GM21515 (cell line): Measurements from ENCODE around the gene PRR13.
"Not testable (repeated sequence)": the region's sequence is repeated elsewhere in the genome, so short reads cannot be mapped to it uniquely, and the experiment has no call there.

Experiments
- ATAC-seq: cut with Tn5 transposase; IDR thresholded peaks from one replicate; pipeline ENCODE4 v1.9.1; 2021; ENCODE audit not compliant: unreplicated experiment

Gene PRR13, protein sequence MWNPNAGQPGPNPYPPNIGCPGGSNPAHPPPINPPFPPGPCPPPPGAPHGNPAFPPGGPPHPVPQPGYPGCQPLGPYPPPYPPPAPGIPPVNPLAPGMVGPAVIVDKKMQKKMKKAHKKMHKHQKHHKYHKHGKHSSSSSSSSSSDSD

GRCh38 chr12:53441040-53441833 lies at the start of gene PRR13:
Gene PRR13 (plus strand): TSS chr12:53441734. CDS start chr12:53442715, 981 bp downstream.
- peak; percentile 98 for ATAC-seq

DNA sequence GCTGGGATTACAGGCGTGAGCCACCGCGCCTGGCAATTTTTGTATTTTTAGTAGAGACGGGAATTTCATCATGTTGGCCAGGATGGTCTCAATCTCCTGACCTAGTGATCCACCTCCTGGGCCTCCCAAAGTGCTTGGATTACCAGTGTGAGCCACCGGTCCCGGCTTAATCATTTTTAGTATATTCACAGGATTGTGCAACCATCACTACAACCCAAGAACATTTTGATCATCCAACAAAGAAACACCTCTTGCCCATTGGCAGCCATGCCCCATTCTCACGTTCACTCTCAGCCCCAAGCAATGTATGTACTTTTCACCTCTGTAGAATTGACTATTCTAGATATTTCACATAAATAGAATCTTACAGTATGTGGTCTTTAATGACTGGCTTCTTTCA lies 41.6 kb upstream of the PRR13 start:
- no peak for ATAC-seq

GRCh38 chr12:53402351-53402750 lies 39.2 kb upstream of the PRR13 start:
- ATAC-seq: not testable (repeated sequence)

DNA sequence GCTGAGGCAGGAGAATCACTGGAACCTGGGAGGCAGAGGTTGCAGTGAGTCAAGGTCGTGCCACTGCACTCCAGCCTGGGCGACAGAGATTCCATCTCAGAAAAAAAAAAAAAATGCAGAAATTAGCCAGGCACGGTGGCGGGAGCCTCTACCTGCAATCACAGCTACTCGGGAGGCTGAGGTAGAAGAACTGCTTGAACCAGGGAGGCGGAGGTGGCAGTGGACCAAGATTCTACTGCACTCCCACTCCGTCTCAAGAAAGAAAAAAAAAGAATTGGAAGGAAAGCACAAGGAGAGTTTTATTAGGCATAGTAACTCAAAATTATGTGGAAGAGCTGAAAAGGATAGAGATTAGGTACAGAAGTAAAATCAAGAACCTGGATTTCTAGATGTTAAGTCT lies 38.7 kb upstream of the PRR13 start:
- no peak for ATAC-seq

GRCh38 chr12:53410951-53411350 lies 30.6 kb upstream of the PRR13 start:
- ATAC-seq: no peak

DNA sequence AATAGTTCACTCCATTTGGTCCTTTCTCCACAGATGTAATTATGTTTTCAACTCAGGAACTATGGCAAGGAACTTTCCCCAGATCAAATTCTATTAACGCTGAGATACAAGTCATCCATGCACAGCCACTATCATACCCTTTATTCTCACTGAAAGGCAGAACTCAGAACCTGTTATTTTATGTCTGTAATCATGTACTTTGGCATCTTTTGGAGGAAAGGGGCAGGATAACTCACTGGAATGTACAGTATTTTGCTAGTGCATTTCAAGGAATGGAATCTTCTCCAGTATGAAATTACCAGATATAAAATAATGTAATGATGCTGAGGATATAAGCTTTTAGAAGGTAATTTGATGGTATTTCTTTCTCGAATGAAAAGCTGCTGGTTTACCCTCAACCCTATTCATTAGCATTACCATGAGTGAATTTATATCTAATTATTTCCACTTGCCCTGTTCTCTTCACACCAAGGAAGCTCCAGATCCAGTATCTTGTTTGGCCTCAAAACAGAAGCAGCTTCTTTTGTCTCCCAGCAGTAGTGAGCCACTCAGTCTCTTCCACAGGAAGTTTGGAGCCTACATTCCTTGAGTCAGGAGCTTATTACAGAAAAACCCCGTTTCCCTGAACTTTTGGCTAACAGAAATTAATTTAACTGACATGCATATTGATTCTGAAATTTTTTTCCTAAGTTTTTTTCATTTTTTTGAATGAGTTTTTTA lies 27.9 kb upstream of the PRR13 start:
- no peak for ATAC-seq

GRCh38 chr12:53414756-53415417 lies 26.6 kb upstream of the PRR13 start:
- no peak for ATAC-seq

GRCh38 chr12:53415752-53416389 lies 25.7 kb upstream of the PRR13 start:
- ATAC-seq: not testable (repeated sequence)

DNA sequence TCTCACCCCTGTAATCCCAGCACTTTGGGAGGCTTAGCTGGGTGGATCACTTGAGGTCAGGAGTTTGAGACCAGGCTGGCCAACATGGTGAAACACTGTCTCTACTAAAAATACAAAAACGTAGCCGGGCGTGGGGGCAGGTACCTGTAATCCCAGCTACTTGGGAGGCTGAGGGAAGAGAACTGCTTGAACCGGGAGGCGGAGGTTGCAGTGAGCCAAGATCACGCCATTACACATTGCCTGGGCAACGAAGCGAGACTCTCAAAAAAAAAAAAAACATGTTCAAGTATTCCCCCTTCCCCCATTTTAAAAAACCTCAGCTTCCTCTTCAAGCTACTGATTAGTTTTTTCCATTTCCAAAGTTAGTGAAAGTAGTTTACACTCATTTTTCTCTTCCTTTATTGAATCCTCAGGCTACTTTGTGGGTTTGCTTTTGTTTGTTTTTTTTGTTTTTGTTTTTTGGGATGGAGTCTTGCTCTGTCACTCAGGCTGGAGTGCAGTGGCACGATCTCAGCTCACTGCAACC lies 24.2 kb upstream of the PRR13 start:
- not testable (repeated sequence) for ATAC-seq

DNA sequence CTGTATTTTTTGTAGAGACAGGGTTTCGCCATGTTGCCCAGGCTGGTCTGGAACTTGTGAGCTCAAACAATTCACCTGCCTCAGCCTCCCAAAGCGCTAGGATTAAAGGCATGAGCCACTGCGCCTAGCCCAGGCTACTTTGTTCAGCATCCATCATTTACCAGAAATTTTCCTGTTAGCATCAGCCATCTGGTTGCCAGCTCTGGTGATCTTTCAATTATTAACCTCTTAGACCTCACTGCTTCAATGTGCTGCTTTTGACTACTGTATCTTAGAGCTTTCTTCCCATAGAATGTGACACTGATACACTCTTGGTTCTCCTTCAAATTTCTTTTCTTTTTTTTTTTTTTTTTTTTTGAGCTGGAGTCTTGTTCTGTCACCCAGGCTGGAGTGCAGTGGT lies 23.3 kb upstream of the PRR13 start:
- no peak for ATAC-seq

GRCh38 chr12:53419756-53420155 lies 21.8 kb upstream of the PRR13 start:
- ATAC-seq: no peak

- ATAC-seq: not testable (repeated sequence)
Measured at GRCh38 chr12:53422247-53422646, 19.3 kb upstream of the PRR13 start.

- no peak for ATAC-seq
Measured at GRCh38 chr12:53423597-53423996, 17.9 kb upstream of the PRR13 start, which contains the start of gene AMHR2. Gene AMHR2 (plus strand): TSS chr12:53423855. CDS start chr12:53423935, 80 bp downstream.

GRCh38 chr12:53424626-53425514 lies 16.7 kb upstream of the PRR13 start:
- ATAC-seq: no peak

GRCh38 chr12:53425515-53426150 lies 15.9 kb upstream of the PRR13 start:
- no peak for ATAC-seq

- no peak for ATAC-seq
Measured at GRCh38 chr12:53427905-53428594, 13.5 kb upstream of the PRR13 start.

DNA sequence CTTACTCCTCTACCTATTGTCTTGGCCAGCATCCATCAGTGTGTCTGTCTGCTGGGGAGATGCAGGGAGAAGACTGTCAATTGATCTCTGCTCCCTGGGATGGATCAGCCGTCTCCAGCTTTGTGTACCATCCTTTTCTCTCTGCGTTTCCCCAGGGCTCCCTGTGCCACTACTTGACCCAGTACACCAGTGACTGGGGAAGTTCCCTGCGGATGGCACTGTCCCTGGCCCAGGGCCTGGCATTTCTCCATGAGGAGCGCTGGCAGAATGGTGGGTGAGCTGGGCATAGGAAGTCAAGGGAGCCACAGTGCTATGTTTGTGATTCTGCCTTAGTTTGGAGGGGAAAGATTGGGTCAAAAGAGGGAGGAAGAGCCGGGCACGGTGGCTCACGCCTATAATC lies 12.8 kb upstream of the PRR13 start:
- ATAC-seq: no peak

DNA sequence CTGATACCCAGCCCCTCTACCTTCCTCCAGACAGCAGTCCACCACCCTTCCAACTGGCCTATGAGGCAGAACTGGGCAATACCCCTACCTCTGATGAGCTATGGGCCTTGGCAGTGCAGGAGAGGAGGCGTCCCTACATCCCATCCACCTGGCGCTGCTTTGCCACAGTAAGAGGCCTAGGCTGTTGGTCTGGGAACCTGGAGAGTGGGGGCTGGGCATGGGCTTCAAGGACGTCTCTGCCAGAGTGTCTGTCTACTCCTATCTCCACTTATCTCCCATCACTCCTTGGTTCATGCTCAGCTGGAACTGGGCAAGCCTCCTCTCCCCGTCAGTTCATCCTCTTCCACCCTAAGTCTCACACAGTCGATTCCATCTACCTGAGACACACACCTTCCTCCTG lies 11.4 kb upstream of the PRR13 start:
- no peak for ATAC-seq

DNA sequence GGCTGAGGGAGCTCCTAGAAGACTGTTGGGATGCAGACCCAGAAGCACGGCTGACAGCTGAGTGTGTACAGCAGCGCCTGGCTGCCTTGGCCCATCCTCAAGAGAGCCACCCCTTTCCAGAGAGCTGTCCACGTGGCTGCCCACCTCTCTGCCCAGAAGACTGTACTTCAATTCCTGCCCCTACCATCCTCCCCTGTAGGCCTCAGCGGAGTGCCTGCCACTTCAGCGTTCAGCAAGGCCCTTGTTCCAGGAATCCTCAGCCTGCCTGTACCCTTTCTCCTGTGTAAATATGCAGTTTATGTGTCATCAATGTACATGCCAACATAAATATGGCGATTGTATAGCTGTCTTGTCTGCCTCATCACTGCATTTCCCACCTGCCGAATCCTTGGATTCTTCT lies 10.3 kb upstream of the PRR13 start:
- ATAC-seq: no peak
